Lung (tissue), 12 donors: Measurements from ENCODE around the gene LRRC17. TPM values are rescaled to one million over a fixed set of nuclear protein-coding genes. Genes with fewer than 3 reads are reported as not detected.

Experiments
- ATAC-seq: fragments of 200-7000 bp; cut with Tn5 transposase; one replicate; pipeline ENCODE4 v1.9.1; 2020; ENCODE audit warnings: moderate number of reproducible peaks; ENCODE audit not compliant: insufficient read depth, low FRiP score
- DNase-seq, 3 donors: peaks; one replicate each; pipeline ENCODE4 v3.0.0-alpha.2; 2013 to 2017
- H3K27ac ChIP-seq, 2 donors: one replicate each; pipeline ENCODE4 v1.5.1; 2013; ENCODE audit warnings: mild to moderate bottlenecking in 2 of 2, moderate library complexity in 2 of 2, control low read depth in 1 of 2, inconsistent platforms in 1 of 2, low read depth in 1 of 2, low read length in 1 of 2
- H3K27me3 ChIP-seq, 3 donors: one replicate each; pipeline ENCODE4 v1.5.1; 2013; ENCODE audit warnings: low read length in 2 of 3; ENCODE audit not compliant: control insufficient read depth in 3 of 3, insufficient read depth in 3 of 3
- H3K36me3 ChIP-seq, 4 donors: one replicate each; pipeline ENCODE4 v1.5.1; 2013; ENCODE audit warnings: low read length in 4 of 4, mild to moderate bottlenecking in 1 of 4, moderate library complexity in 1 of 4; ENCODE audit not compliant: control insufficient read depth in 4 of 4, insufficient read depth in 4 of 4
- H3K4me1 ChIP-seq, 5 donors: one replicate each; pipeline ENCODE4 v1.5.1; 2013; ENCODE audit warnings: low read length in 5 of 5, mild to moderate bottlenecking in 2 of 5, moderate library complexity in 1 of 5; ENCODE audit not compliant: control insufficient read depth in 5 of 5, insufficient read depth in 5 of 5
- H3K4me3 ChIP-seq: one replicate; pipeline ENCODE4 v1.5.1; 2013; ENCODE audit warnings: mild to moderate bottlenecking, control low read depth, moderate library complexity
- H3K9ac ChIP-seq, 2 donors: one replicate each; pipeline ENCODE4 v1.5.1; 2013; ENCODE audit warnings: low read length in 2 of 2, control low read depth in 1 of 2; ENCODE audit not compliant: insufficient read depth in 1 of 2
- H3K9me3 ChIP-seq, 4 donors: one replicate each; pipeline ENCODE4 v1.5.1; 2013; ENCODE audit warnings: low read length in 3 of 4, mild to moderate bottlenecking in 1 of 4, moderate library complexity in 1 of 4; ENCODE audit not compliant: control insufficient read depth in 4 of 4, insufficient read depth in 3 of 4
- WGBS, 2 donors: extraction: QIAGEN DNeasy Blood & Tissue Kit; methylation state at CpG; one replicate each; pipeline ENCODE4 v1.1.7; 2013; 5-methylcytosine and 5-hydroxymethylcytosine counted together
- polyA plus RNA-seq, 2 donors: library from polyadenylated mRNA; stranded (reverse); fragments of 200-250 nt; gene quantifications; one replicate each; pipeline ENCODE4 v1.2.1, GENCODE V29; 2013
- total RNA-seq, 2 donors: library from RNA; depleted of rRNA in 1 of 2; stranded (reverse); fragments of >200 nt in 1 of 2; gene quantifications; one replicate each; pipeline ENCODE4 v1.2.1, GENCODE V29; 2014 to 2021
- TF ChIP-seq, protein P1 (sequence below): IDR thresholded peaks from 2 replicates; pipeline ENCODE4 v1.5.1; 2012; ENCODE audit warnings: mild to moderate bottlenecking; ENCODE audit errors: control extremely low read depth, extremely low read depth
- donor health status: control.
- donor health status: control.
- donor health status: Bipolar disorder and iron deficiency.
- donor health status: healthy.
- donor health status: DM: yes; HTN: yes; CAD: no.

Gene LRRC17
- total and polyA plus RNA-seq, 4 donors: 0.63 to 81.6 (median 2.2) TPM

DNA sequence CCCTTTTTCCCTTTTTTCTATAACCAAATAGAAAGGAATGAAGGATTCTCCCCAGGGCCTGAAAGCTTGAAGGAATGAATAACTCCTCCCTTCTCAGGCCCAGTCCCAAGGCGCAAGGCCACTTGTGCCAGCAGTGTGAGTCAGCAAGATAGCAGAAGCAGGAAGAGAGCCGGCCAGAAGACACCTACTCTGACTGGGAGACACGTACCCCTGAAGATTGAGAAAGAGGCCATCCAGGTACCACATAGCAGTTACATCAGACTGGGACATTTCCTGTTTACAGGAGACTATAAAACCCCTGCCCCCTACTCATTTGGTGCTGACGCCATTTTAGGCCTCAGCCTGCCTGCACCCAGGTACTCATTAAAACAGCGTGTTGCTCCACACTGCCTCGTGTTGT, 65.5 kb downstream of the LRRC17 start:
- no peak overlapping the region for H3K27ac ChIP-seq
- no peaks in the 10 kb centered on the region for H3K4me1 ChIP-seq
- WGBS, 2 donors: 54 to 75% methylated on average over 6 of the region's 6 CpGs
- no peaks in the 10 kb centered on the region for H3K36me3 ChIP-seq
- ATAC-seq (no peak), DNase-seq (no peak)
- H3K27me3 ChIP-seq: no peaks in the 10 kb centered on the region
- no peak overlapping the region for H3K4me3 ChIP-seq
- no peak overlapping the region for H3K9ac ChIP-seq
- H3K9me3 ChIP-seq: peaks cover 0 to 3% (median 0%) of the 10 kb centered on the region in 4 donors
- TF ChIP-seq, protein P1, sequence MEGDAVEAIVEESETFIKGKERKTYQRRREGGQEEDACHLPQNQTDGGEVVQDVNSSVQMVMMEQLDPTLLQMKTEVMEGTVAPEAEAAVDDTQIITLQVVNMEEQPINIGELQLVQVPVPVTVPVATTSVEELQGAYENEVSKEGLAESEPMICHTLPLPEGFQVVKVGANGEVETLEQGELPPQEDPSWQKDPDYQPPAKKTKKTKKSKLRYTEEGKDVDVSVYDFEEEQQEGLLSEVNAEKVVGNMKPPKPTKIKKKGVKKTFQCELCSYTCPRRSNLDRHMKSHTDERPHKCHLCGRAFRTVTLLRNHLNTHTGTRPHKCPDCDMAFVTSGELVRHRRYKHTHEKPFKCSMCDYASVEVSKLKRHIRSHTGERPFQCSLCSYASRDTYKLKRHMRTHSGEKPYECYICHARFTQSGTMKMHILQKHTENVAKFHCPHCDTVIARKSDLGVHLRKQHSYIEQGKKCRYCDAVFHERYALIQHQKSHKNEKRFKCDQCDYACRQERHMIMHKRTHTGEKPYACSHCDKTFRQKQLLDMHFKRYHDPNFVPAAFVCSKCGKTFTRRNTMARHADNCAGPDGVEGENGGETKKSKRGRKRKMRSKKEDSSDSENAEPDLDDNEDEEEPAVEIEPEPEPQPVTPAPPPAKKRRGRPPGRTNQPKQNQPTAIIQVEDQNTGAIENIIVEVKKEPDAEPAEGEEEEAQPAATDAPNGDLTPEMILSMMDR: no peak

DNA sequence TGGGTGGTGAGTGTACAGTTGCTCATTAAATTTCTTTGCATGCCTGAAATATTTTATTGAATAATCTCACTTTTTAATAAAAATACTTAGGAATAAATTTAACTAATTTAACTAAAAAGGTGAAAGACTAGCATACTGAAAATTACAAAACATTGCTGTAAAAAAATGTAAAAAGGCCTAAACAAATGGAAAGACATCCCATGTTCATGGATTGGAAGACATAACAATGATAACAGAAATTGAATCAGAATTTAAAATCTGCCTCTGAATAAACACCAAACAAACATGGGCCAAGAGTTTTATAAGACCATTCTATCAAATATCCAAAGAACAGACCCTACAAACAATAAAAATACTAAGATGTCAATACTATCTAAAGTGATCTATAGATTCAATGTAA, 66.9 kb downstream of the LRRC17 start:
- Histone ChIP-seq H3K4me3 (no peak overlapping the region), H3K27ac (no peak overlapping the region), H3K36me3 (no peaks in the 10 kb centered on the region), H3K9me3 (peaks cover 0 to 3% (median 0%) of the 10 kb centered on the region in 4 donors), H3K27me3 (no peaks in the 10 kb centered on the region), H3K9ac (no peak overlapping the region), H3K4me1 (no peaks in the 10 kb centered on the region)
- TF ChIP-seq, protein P1: no peak
- DNase-seq (no peak), ATAC-seq (no peak)

DNA sequence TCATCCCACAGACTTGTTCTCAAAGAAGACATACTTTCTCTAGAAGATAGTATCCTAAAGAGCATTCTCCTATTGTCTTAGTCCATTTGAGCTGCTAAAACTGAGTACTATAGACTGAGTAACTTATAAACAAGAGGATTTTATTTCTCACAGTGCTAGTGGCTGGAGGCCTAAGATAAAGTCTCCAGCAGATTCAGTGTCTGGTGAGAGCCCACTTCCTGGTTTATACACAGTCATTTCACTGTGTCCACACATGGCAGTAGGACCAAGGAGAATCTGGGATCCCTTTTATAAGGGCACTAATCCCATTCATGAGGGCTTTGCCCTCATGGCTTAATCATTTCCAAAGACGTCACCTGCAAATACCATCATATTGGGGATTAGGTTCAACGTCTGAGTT, 68.7 kb downstream of the LRRC17 start:
- no peak for DNase-seq
- Histone ChIP-seq H3K27ac (no peak overlapping the region), H3K27me3 (no peaks in the 10 kb centered on the region), H3K36me3 (no peaks in the 10 kb centered on the region), H3K9me3 (peaks cover 0 to 3% (median 0%) of the 10 kb centered on the region in 4 donors), H3K4me1 (peaks cover 0 to 1% (median 0%) of the 10 kb centered on the region in 5 donors), H3K4me3 (no peak overlapping the region), H3K9ac (no peak overlapping the region)
- TF ChIP-seq, protein P1: no peak
- no peak for ATAC-seq
- 67 to 96% methylated on average over 2 of the region's 2 CpGs for WGBS, 2 donors

DNA sequence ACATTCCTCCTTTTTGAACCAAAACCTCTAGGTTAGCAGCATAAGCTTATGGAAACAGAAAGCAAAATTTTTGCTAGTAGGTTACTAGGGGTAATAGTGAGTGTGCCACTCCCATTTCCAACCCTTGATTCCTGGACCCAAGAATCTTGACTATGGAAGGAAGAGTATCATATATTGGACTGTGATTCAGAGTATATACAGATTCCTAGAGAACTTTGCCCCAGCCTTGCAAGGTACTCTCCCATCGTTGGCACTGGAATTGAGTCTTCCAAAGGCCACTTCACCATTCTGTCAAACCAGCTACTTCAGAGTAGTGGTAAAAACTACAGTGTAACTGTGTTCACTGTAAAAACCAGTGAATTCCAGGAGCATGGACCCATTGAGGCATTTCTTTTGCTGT, 69.4 kb downstream of the LRRC17 start:
- Histone ChIP-seq H3K27ac (no peak overlapping the region), H3K27me3 (no peaks in the 10 kb centered on the region), H3K9me3 (peaks cover 0 to 3% (median 0%) of the 10 kb centered on the region in 4 donors), H3K9ac (no peak overlapping the region), H3K4me1 (peaks cover 0 to 1% (median 0%) of the 10 kb centered on the region in 5 donors), H3K4me3 (no peak overlapping the region), H3K36me3 (no peaks in the 10 kb centered on the region)
- ATAC-seq: no peak
- no peak for DNase-seq
- 80 to 93% methylated on average over 1 of the region's 1 CpG for WGBS, 2 donors
- TF ChIP-seq, protein P1: no peak
